ENCODE results near the gene OR10H5.

The OR10H5 gene

DNA sequence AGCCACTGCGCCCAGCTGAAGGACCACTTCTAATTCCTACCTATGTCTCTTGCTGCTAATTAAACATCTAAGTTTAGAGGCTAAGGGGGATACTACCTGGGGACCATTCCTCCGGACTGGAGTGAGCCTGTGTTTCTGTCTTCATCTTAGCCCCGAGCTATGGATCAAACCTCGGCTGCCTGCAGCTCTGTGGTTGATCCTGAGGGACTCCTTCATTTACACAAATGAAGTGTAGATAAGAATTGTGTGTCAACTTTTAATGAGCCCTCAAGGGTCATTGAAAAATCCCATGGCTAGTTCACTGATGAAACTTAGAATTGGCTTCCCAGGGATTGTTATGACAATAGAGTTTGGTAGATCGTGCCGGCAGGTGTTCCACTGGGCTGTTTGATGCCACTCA is 59.5 kb downstream of the OR10H5 start:
- no peak for DNase-seq (ENCODE audit: low spot score)

DNA sequence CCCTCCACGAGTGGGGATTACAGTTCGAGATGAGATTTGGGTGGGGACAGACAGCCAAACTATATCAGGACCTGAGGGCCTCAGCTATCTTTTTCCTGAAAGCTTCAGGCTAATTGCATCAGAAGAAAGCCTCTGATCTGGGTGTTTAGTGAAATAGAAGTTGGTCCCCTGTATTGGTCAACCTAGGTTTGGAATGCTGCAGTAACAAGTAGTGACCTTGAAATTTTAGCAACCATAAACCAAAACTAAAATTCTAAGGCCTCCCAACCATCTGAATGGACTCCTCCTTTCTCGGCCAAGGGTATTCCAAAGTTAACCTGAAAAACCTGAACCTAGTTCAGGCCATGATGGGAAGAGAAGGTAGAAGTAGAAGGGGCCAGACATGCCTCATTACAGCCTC is 62.9 kb downstream of the OR10H5 start:
- DNase-seq (ENCODE audit: low spot score): no peak

All from GM03348 (cell line).